SH-SY5Y (cell line): ENCODE data around the gene GSTT2.

Experiments
- GATA2 ChIP-seq: IDR thresholded peaks from 2 replicates; pipeline ENCODE4 v1.6.1; 2011; ENCODE audit warnings: mild to moderate bottlenecking, low read depth, low read length
- GATA3 ChIP-seq: IDR thresholded peaks from 2 replicates; pipeline ENCODE4 v1.6.1; 2011; ENCODE audit warnings: low read depth, mild to moderate bottlenecking, low read length, moderate library complexity

DNA sequence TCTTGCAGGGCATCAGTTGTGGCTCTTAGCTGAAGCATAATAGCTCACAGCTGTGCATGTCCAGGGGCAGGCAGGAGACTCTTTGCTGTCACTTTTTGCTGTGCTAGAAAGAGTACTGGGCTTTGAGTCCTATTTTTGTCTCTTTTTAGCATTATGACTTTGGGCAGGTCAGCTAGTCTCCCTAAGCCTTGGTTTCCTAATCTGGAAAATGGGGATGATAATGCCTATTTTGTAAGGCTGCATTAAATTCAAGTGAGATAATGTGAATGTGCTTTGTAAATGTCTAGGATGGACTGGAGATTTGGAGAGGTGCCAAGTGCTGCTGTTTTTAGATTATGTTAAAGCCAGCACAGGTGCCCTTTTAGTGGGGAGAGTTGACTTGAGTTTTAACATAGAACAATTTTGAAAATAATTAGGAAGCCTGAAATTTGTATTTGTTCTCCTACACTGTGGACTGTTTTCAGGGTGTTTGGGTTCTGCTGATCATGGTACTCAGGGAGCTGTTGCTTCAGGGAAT is 50.3 kb downstream of the GSTT2 start:
- TF ChIP-seq GATA2 (no peak), GATA3 (no peak)
